GM19193 (cell line): ENCODE data around the gene CACNA1F.

Source experiments
- POLR2A ChIP-seq: IDR thresholded peaks from 4 replicates; pipeline ENCODE4 v1.6.1; 2011; ENCODE audit not compliant: insufficient read depth, insufficient read length; ENCODE audit errors: extremely low read depth

Gene CACNA1F

DNA sequence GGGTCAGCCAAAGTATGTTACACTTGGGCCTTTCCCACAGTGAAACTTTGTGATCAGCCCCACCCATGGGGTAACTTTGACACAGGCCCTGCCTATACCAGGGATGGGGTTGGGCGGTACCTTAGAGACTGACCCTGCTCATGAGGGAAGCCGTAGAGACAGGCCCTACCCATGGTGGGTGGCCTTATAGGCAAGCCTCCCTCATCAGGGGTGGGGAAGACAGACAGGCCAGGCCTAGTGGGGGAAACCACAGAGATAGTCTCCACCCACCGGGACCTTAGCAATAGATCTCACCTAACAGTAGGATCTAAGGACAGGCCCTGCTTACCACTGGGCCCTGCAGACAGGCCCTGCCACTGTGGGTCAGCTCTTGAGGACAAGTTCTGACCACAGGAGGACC, 54.6 kb downstream of the CACNA1F start:
- TF ChIP-seq POLR2A: no peak

DNA sequence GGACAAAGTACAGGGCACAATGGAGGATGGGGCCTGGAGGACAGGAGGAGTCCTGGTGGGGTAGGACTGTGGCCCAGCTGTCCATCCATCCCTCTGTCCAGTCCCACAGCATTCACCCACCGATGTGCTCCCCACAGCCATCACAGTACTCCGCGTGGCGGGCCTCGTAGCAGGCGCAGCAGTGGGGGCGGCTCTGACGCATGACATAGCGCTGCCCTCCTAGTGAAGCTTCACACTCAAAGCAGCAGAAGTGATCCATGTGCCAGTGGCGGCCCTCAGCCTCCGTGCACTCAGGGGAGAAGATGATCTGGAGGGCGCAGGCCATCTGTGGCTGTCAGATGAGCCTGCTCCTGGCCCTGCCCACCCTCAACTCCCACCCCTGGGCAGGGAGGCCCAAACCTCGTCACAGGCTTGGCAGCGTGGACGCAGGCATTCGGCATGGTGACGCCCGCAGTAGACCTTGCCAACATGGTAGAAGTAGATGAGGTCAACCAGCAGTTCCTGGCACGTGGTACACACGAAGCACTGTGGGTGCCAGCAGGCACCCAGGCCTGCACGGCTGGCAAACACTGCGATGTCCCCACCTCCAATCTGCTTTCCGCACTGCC, 55.2 kb downstream of the CACNA1F start:
- no peak for TF ChIP-seq POLR2A

- no peak for TF ChIP-seq POLR2A
Measured at GRCh38 chrX:49177338-49177833, 55.8 kb downstream of the CACNA1F start.

DNA sequence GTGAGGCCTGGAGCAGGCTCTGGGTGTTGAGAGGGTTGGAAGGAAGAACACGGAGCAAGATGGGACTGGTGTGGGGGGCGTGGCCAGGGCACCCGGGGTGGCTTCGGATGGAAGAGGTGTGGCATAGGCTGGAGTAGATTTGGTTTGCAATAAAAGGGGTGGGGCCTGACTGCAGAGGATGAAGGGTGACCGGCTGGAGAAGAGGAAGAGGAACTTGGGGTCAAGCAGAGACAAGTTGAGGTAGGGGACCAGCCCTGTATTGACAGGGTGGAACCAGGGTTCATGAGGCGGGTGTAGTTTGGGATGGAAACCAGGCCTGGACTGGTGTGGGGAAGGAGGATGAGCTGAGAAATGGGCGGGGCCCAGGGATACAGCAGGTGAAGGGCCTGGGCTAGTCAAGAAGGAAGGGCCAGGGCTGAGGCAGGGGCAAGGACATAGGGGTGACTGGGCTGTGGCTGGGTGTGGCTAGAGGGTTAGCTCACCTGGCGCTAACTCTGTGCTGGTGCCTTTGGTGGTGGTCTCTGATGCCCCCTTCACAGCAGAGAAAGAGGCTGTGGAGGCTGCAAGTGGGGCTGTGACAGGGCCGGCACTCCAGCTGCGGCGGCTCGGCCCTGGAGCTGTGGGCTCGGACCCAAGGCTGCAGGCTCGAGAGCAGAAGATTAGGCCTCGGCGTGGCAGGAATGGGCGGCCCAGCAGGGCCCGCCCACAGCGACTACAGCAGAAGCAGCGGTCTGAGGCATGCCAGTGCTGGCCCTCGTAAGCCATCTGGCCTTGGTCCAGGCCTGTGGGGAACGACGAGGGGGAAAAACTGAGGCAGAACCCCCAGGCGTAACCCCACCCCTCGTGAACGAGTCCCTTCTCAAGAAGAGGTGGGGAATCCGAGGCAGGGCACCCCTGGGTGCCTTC, 56.5 kb downstream of the CACNA1F start:
- no peak for TF ChIP-seq POLR2A

DNA sequence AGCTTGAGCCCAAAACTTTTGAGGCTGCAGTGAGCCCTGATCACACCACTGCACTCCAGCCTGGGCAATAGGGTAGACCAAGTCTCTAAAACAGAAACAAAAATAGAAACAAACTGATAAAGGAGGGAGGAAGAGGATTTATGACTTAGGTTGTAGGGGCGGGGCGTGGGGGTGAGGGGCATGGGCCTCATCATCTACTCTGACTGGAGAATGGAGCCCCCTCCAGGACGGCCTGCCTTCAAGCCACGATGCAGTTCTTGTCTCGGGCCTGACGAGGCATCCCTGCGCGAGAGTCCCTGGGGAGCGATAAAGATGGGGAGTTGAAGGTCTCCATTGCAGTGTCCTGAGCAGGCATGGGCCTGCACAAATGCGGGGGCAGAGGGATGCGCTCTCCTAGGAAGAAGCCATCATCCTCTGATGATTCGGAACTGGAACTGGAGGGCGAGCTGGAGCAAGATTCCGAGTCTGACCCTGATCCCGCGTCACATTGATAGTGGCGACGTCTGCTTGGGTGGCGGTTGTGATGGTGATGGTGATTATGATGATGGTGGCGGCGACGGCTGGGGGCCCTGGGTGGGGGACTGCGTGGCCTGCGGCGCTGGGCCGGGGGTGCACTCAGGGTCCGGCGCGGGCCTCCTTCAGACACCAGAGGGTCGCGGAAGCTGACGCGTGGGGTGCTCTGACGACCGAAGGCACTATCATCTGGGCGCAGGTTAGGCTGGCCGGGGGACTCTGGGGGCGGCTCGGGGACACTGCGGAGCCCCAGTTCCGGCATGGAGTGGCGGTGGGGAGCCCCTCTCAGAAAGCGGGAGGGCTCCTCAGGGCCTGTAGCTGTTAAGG, 57.5 kb downstream of the CACNA1F start:
- peak; percentile 13 for TF ChIP-seq POLR2A

- TF ChIP-seq POLR2A: no peak
Measured at GRCh38 chrX:49174723-49175122, 58.4 kb downstream of the CACNA1F start.

GRCh38 chrX:49172280-49172780, 60.8 kb downstream of the CACNA1F start:
- TF ChIP-seq POLR2A: no peak

- TF ChIP-seq POLR2A: peak; percentile 58
Measured at GRCh38 chrX:49171752-49172279, 61.3 kb downstream of the CACNA1F start, which contains the start of gene PLP2. TSS of gene PLP2 (plus strand) at chrX:49171898. CDS start at chrX:49172001, 103 bp downstream.

- TF ChIP-seq POLR2A: no peak
Measured at GRCh38 chrX:49167740-49168108, 65.4 kb downstream of the CACNA1F start.

DNA sequence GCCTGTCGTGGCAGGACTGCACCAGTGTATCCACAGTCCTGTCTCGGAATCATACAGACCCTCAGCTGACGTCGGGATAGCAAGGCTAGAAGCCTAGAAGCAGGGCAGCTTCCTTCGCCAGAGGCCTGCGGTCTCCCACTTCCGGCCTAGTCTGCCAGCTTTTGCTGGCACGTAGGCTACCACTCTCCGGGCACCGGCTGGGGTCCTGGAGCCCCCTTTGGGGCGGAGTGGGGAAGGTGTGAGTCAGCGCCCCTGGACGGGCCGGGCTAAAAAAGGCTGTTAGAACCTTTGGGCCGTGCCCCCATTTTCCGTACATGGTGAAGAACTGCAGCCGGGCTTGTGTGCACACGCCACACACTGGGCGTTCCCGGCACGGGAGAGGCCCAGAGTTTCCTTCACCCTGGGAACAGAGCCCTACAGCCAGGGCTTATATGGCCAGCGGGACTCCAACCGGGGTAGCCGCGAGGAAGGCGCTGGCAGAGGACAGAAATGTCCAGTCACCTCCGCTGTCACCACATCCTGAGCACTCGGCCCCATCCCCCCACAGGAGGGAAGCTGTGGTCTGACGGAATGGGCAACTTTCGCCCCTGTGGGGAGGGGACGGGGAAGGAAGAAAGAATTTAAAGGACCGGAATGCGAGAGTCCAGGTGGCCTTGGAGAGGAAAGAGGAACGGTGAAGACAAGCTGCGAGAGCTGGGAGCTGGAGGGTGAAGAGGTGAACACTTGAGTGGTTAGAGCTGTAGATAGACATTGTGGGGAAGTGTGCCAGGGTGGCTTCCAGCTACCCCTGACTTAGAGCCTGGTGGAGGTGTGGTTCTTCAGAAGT, 66.0 kb downstream of the CACNA1F start:
- peak; percentile 12 for TF ChIP-seq POLR2A

GRCh38 chrX:49165901-49166881, 66.9 kb downstream of the CACNA1F start:
- peak; percentile 38 for TF ChIP-seq POLR2A

DNA sequence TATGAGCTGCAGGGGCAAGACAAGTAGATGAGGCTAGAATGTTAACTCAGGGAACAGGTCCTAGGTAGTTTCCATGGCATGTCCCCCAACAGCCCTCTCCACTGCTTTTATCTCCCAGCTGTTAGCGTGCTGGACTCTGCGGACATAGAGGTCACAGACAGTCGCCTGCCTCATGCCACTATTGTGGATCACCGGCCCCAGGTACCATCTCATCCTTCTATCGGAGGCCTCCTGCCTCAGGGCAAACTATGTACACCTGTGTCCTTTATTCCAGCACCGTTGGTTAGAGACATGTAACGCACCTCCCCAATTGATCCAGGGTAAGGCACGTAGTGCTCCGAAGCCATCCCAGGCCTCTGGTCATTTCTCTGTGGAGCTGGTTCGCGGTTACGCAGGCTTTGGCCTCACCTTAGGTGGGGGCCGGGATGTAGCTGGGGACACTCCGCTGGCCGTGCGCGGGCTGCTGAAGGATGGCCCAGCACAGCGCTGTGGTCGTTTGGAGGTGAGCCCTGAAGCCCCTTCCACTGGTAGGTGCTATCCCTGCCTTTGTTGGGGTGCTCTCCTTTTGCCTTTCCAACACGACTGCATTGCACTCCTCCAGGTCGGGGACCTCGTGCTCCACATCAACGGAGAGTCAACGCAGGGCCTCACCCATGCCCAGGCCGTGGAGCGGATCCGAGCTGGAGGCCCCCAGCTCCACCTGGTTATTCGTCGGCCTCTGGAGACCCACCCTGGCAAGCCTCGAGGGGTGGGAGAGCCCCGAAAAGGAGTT, 68.4 kb downstream of the CACNA1F start:
- TF ChIP-seq POLR2A: no peak
